K562 (cell line): ENCODE results near the gene PTX3.

Source experiments
- CHD1 ChIP-seq: fragments of 200-600 bp; sonication (generic); IDR thresholded peaks from one replicate; pipeline ENCODE4 v1.6.1; 2012; ENCODE audit warnings: mild to moderate bottlenecking, moderate library complexity, low read length, inconsistent platforms
- EP300 ChIP-seq: IDR thresholded peaks from 2 replicates; pipeline ENCODE4 v1.6.1; 2012; ENCODE audit warnings: low read length, improper control_type of control experiment
- HMGXB4 ChIP-seq: sonication (generic); formaldehyde crosslinking; IDR thresholded peaks from 2 replicates; pipeline ENCODE4 v1.8.1; 2023; ENCODE audit warnings: mild to moderate bottlenecking, missing genetic modification reagents
- HNRNPL ChIP-seq: fragments of 200-400 bp; formaldehyde crosslinking; IDR thresholded peaks from 2 replicates; pipeline ENCODE4 v1.6.1; 2017; ENCODE audit warnings: low read depth, mild to moderate bottlenecking, low read length
- MCM7 ChIP-seq, 2 experiments: fragments of 450-650 bp; IDR thresholded peaks; 2 replicates each; pipeline ENCODE4 v1.6.1; 2016 to 2018
- NFXL1 ChIP-seq: fragments of 450-650 bp; formaldehyde crosslinking; IDR thresholded peaks from 2 replicates; pipeline ENCODE4 v1.4.0; 2021; ENCODE audit warnings: mild to moderate bottlenecking
- NRF1 ChIP-seq, 2 experiments: fragments of 450-650 bp; IDR thresholded peaks in 1 of 2; conservative IDR thresholded peaks in 1 of 2; 2 replicates each; pipeline ENCODE4 v1.6.1; 2014; ENCODE audit warnings: mild to moderate bottlenecking in 2 of 2
- PHF20 ChIP-seq: fragments of 450-650 bp; IDR thresholded peaks from 2 replicates; pipeline ENCODE4 v1.6.1; 2018; ENCODE audit not compliant: partially characterized antibody
- RUNX1 ChIP-seq: sonication (generic); IDR thresholded peaks from 2 replicates; pipeline ENCODE4 v1.6.1; 2016; ENCODE audit warnings: antibody characterized with exemption, low read depth
- TEAD4 ChIP-seq, 2 experiments: sonication (generic) in 1 of 2; formaldehyde crosslinking in 1 of 2; IDR thresholded peaks; 2 replicates each; pipeline versions ENCODE4 v1.6.1 to v1.8.0; 2012 to 2022; ENCODE audit warnings: borderline replicate concordance in 1 of 2, inconsistent platforms in 1 of 2, low read length in 1 of 2, mild to moderate bottlenecking in 1 of 2, missing genetic modification reagents in 1 of 2
- USF2 ChIP-seq: sonication (generic); formaldehyde crosslinking; IDR thresholded peaks from 2 replicates; pipeline ENCODE4 v1.5.0; 2020; ENCODE audit warnings: missing genetic modification reagents
- ZFP36 ChIP-seq: fragments of 150-350 bp; IDR thresholded peaks from 2 replicates; pipeline ENCODE4 v1.6.1; 2018; ENCODE audit warnings: low read length, low read depth; ENCODE audit not compliant: partially characterized antibody
- TF ChIP-seq, protein P1 (sequence below), 3 experiments: IDR thresholded peaks in 2 of 3; conservative IDR thresholded peaks in 1 of 3; 2 replicates each; pipeline ENCODE4 v1.5.1; 2011 to 2012; ENCODE audit warnings: low read length in 3 of 3, mild to moderate bottlenecking in 3 of 3, control low read depth in 2 of 3, improper control_type of control experiment in 1 of 3, inconsistent platforms in 1 of 3, low read depth in 1 of 3, mixed read lengths in 1 of 3, moderate library complexity in 1 of 3; ENCODE audit not compliant: insufficient read depth in 2 of 3

- TF ChIP-seq PHF20 = no peak
- no peak for TF ChIP-seq ZFP36
- TF ChIP-seq RUNX1 = no peak
- TF ChIP-seq CHD1 = no peak
- no peak for TF ChIP-seq HMGXB4
- TF ChIP-seq, protein P1, sequence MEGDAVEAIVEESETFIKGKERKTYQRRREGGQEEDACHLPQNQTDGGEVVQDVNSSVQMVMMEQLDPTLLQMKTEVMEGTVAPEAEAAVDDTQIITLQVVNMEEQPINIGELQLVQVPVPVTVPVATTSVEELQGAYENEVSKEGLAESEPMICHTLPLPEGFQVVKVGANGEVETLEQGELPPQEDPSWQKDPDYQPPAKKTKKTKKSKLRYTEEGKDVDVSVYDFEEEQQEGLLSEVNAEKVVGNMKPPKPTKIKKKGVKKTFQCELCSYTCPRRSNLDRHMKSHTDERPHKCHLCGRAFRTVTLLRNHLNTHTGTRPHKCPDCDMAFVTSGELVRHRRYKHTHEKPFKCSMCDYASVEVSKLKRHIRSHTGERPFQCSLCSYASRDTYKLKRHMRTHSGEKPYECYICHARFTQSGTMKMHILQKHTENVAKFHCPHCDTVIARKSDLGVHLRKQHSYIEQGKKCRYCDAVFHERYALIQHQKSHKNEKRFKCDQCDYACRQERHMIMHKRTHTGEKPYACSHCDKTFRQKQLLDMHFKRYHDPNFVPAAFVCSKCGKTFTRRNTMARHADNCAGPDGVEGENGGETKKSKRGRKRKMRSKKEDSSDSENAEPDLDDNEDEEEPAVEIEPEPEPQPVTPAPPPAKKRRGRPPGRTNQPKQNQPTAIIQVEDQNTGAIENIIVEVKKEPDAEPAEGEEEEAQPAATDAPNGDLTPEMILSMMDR (IDR thresholded peaks at IDR 0.05 in 2 of 3, conservative IDR thresholded peaks at IDR 0.05 in 1 of 3; ENCODE audit: insufficient read depth in 2 of 3, low read depth in 1 of 3, low read length in 3 of 3) = no peak
- TF ChIP-seq EP300 = no peak
- no peak for TF ChIP-seq TEAD4 (IDR thresholded peaks at IDR 0.05; ENCODE audit: low read length)
- TF ChIP-seq TEAD4 (CRISPR knock-in tag; IDR thresholded peaks at IDR 0.05; ENCODE audit: borderline replicate concordance) = no peak
- no peak for TF ChIP-seq USF2 (CRISPR knock-in tag)
- no peak for TF ChIP-seq MCM7 (IDR thresholded peaks at IDR 0.05)
- TF ChIP-seq NFXL1 (CRISPR knock-in tag) = no peak
- TF ChIP-seq HNRNPL = no peak
- TF ChIP-seq NRF1 (conservative IDR thresholded peaks at IDR 0.05 in 1 of 2, IDR thresholded peaks at IDR 0.05 in 1 of 2) = no peak
Measured at GRCh38 chr3:157417247-157417646, 19.4 kb upstream of the PTX3 start.
